ENCODE results near the gene ELMOD3. TPM values are rescaled to one million over a fixed set of nuclear protein-coding genes. Genes with fewer than 3 reads are reported as not detected.
A peak's percentile ranks its signal among the peaks of the same experiment; 100 is the strongest.

ELMOD3 gene
- total RNA-seq, 1 donor from 2014 or later: 19.6 TPM

GRCh38 chr2:85422072-85422457, 67.5 kb downstream of the ELMOD3 start:
- no peaks in the 10 kb centered on the region for H3K27me3 ChIP-seq (ENCODE audit: low read depth)
- no peak overlapping the region for H3K4me3 ChIP-seq
- peaks cover 30% of the 10 kb centered on the region for H3K4me1 ChIP-seq
- DNase-seq (no peak), ATAC-seq (no peak)
- peak overlapping the region; percentile 94 for H3K27ac ChIP-seq
- H3K36me3 ChIP-seq: no peaks in the 10 kb centered on the region
- no peak for TF ChIP-seq CTCF (IDR thresholded peaks at IDR 0.05)
- no peaks in the 10 kb centered on the region for H3K9me3 ChIP-seq
- intact Hi-C loops (cut with DNase I): loop anchor here (5.0 kb wide), 1 partner anchor 130 kb away; no protein-coding TSS in a partner anchor

- intact Hi-C loops (cut with DNase I): loop anchor here (5.0 kb wide), 1 partner anchor 129 kb away; no protein-coding TSS in a partner anchor
- Histone ChIP-seq H3K27me3 (ENCODE audit: low read depth) (no peaks in the 10 kb centered on the region), H3K9me3 (no peaks in the 10 kb centered on the region), H3K27ac (no peak overlapping the region), H3K4me3 (no peak overlapping the region), H3K4me1 (peaks cover 30% of the 10 kb centered on the region), H3K36me3 (no peaks in the 10 kb centered on the region)
- ATAC-seq: no peak
- DNase-seq: no peak
- TF ChIP-seq CTCF (IDR thresholded peaks at IDR 0.05): no peak
Observed at GRCh38 chr2:85423525-85423924, 69.0 kb downstream of the ELMOD3 start.

GRCh38 chr2:85425588-85425987, 71.0 kb downstream of the ELMOD3 start:
- Histone ChIP-seq H3K4me3 (no peak overlapping the region), H3K9me3 (no peaks in the 10 kb centered on the region), H3K27ac (no peak overlapping the region), H3K36me3 (no peaks in the 10 kb centered on the region), H3K4me1 (peaks cover 12% of the 10 kb centered on the region), H3K27me3 (ENCODE audit: low read depth) (no peaks in the 10 kb centered on the region)
- ATAC-seq (no peak), DNase-seq (no peak)
- TF ChIP-seq CTCF (IDR thresholded peaks at IDR 0.05): no peak
- intact Hi-C loops (cut with DNase I): no loop called here

GRCh38 chr2:85427300-85427835, 72.8 kb downstream of the ELMOD3 start:
- no peak overlapping the region for H3K4me3 ChIP-seq
- DNase-seq: no peak
- H3K36me3 ChIP-seq: no peaks in the 10 kb centered on the region
- intact Hi-C loops (cut with DNase I): no loop called here
- no peaks in the 10 kb centered on the region for H3K9me3 ChIP-seq
- no peak for ATAC-seq
- peaks cover 5% of the 10 kb centered on the region for H3K4me1 ChIP-seq
- H3K27ac ChIP-seq: no peak overlapping the region
- H3K27me3 ChIP-seq (ENCODE audit: low read depth): no peaks in the 10 kb centered on the region
- TF ChIP-seq CTCF (IDR thresholded peaks at IDR 0.05): no peak

GRCh38 chr2:85428343-85428881, 73.8 kb downstream of the ELMOD3 start:
- H3K4me3 ChIP-seq: no peak overlapping the region
- H3K9me3 ChIP-seq: no peaks in the 10 kb centered on the region
- DNase-seq (no peak), ATAC-seq (peak in 1 of 2 donors; percentile 27)
- no peak for TF ChIP-seq CTCF (IDR thresholded peaks at IDR 0.05)
- no peak overlapping the region for H3K27ac ChIP-seq
- H3K27me3 ChIP-seq (ENCODE audit: low read depth): no peaks in the 10 kb centered on the region
- H3K36me3 ChIP-seq: no peaks in the 10 kb centered on the region
- intact Hi-C loops (cut with DNase I): no loop called here
- peaks cover 11% of the 10 kb centered on the region for H3K4me1 ChIP-seq
